ENCODE measurements around the gene KLHL28. TPM values are rescaled to one million over a fixed set of nuclear protein-coding genes. Genes with fewer than 3 reads are reported as not detected.

Gene KLHL28
- total RNA-seq, 1 donor from 2014 or later, result 18.5 TPM

GRCh38 chr14:44960146-44960545, 1.6 kb downstream of the KLHL28 start:
- intact Hi-C loops (cut with DNase I), result no loop called here
- no peak for TF ChIP-seq CTCF (IDR thresholded peaks at IDR 0.05)
- ATAC-seq (no peak), DNase-seq (no peak)
- H3K4me3 ChIP-seq, result peak overlapping the region; percentile 91
- H3K27ac ChIP-seq, result peak overlapping the region; percentile 15
- no peaks in the 10 kb centered on the region for H3K36me3 ChIP-seq
- H3K4me1 ChIP-seq, result peaks cover 67% of the 10 kb centered on the region
- H3K27me3 ChIP-seq (ENCODE audit: low read depth), result no peaks in the 10 kb centered on the region
- no peaks in the 10 kb centered on the region for H3K9me3 ChIP-seq

- TF ChIP-seq CTCF (IDR thresholded peaks at IDR 0.05), result no peak
- Histone ChIP-seq H3K27ac (no peak overlapping the region), H3K36me3 (no peaks in the 10 kb centered on the region), H3K27me3 (ENCODE audit: low read depth) (no peaks in the 10 kb centered on the region), H3K4me1 (peaks cover 61% of the 10 kb centered on the region), H3K4me3 (peak overlapping the region; percentile 91), H3K9me3 (no peaks in the 10 kb centered on the region)
- intact Hi-C loops (cut with DNase I), result no loop called here
- ATAC-seq (no peak), DNase-seq (no peak)
Observed at GRCh38 chr14:44959538-44959937, 2.2 kb downstream of the KLHL28 start.

- H3K4me1 ChIP-seq, result peaks cover 43% of the 10 kb centered on the region
- H3K36me3 ChIP-seq, result peaks cover 7% of the 10 kb centered on the region
- no peaks in the 10 kb centered on the region for H3K9me3 ChIP-seq
- intact Hi-C loops (cut with DNase I), result no loop called here
- no peak for TF ChIP-seq CTCF (IDR thresholded peaks at IDR 0.05)
- ATAC-seq, result no peak
- H3K27ac ChIP-seq, result no peak overlapping the region
- H3K27me3 ChIP-seq (ENCODE audit: low read depth), result no peaks in the 10 kb centered on the region
- no peak overlapping the region for H3K4me3 ChIP-seq
- no peak for DNase-seq
Observed at GRCh38 chr14:44956866-44957265, 4.9 kb downstream of the KLHL28 start.

- no peak for DNase-seq
- Histone ChIP-seq H3K36me3 (peaks cover 7% of the 10 kb centered on the region), H3K27me3 (ENCODE audit: low read depth) (no peaks in the 10 kb centered on the region), H3K9me3 (no peaks in the 10 kb centered on the region), H3K27ac (no peak overlapping the region), H3K4me1 (peaks cover 39% of the 10 kb centered on the region), H3K4me3 (no peak overlapping the region)
- no peak for TF ChIP-seq CTCF (IDR thresholded peaks at IDR 0.05)
- intact Hi-C loops (cut with DNase I), result no loop called here
- ATAC-seq, result no peak
Observed at GRCh38 chr14:44955528-44955927, 6.2 kb downstream of the KLHL28 start.

- H3K27ac ChIP-seq, result no peak overlapping the region
- intact Hi-C loops (cut with DNase I), result no loop called here
- H3K36me3 ChIP-seq, result peaks cover 7% of the 10 kb centered on the region
- ATAC-seq (no peak), DNase-seq (no peak)
- peaks cover 31% of the 10 kb centered on the region for H3K4me1 ChIP-seq
- H3K27me3 ChIP-seq (ENCODE audit: low read depth), result no peaks in the 10 kb centered on the region
- H3K4me3 ChIP-seq, result no peak overlapping the region
- no peaks in the 10 kb centered on the region for H3K9me3 ChIP-seq
- no peak for TF ChIP-seq CTCF (IDR thresholded peaks at IDR 0.05)
Observed at GRCh38 chr14:44954750-44955149, 7.0 kb downstream of the KLHL28 start.
